ENCODE results near the gene SPPL2B. TPM values are rescaled to one million over a fixed set of nuclear protein-coding genes. Genes with fewer than 3 reads are reported as not detected.
A peak's percentile ranks its signal among the peaks of the same experiment; 100 is the strongest.

The SPPL2B gene
- total RNA-seq, 5 donors from 2014 or later (not counting 1 experiment from before 2014, with no cell fraction given) = 96.5 to 173 (median 133) TPM

- ATAC-seq (replicated peaks in 1 of 4) = peak; percentile 57 to 73 (median 66)
- Histone ChIP-seq H3K27me3 (replicated peaks in 1 of 2; ENCODE audit: control insufficient read depth in 2 of 2, extremely low read depth in 1 of 2, insufficient read depth in 2 of 2, low read length in 1 of 2) (peaks cover 0 to 65% of the 10 kb centered on the region in 2 experiments), H3K9me3 (no peaks in the 10 kb centered on the region), H3K36me3 (ENCODE audit: control insufficient read depth in 2 of 2, extremely low read depth in 1 of 2, insufficient read depth in 1 of 2, low read length in 1 of 2) (no peaks in the 10 kb centered on the region), H3K4me3 (ENCODE audit: control insufficient read depth in 1 of 2, extremely low read depth in 1 of 2, low read length in 1 of 2) (peak overlapping the region; percentile 15 to 23), H3K4me1 (ENCODE audit: control insufficient read depth in 1 of 2, extremely low read depth in 1 of 2, insufficient read depth in 2 of 2, low read length in 2 of 2) (peaks cover 0 to 22% of the 10 kb centered on the region in 2 experiments), H3K27ac (ENCODE audit: low read length) (no peak overlapping the region)
- WGBS (ENCODE audit: insufficient coverage) = 20% methylated on average over 54 of the region's 62 CpGs
- peak overlapping the region; percentile 36 to 75 (median 67) for H3K4me3 Mint-ChIP-seq
- peak overlapping the region in 1 of 2 donors; percentile 43 for H3K27ac Mint-ChIP-seq
- no peaks in the 10 kb centered on the region for H3K9me3 Mint-ChIP-seq
- POLR2A ChIA-PET = no interaction called here
- CTCF ChIA-PET = no interaction called here
- peaks cover 20 to 36% of the 10 kb centered on the region in 2 donors for H3K27me3 Mint-ChIP-seq
- H3K4me1 Mint-ChIP-seq = peaks cover 7 to 22% (median 11%) of the 10 kb centered on the region in 3 donors
- DNase-seq = peak in 5 of 35 experiments; percentile 17 to 37 (median 32)
- H3K36me3 Mint-ChIP-seq = no peaks in the 10 kb centered on the region
Measured at GRCh38 chr19:2302319-2303210, 25.9 kb upstream of the SPPL2B start.

- DNase-seq = no peak
- Histone ChIP-seq H3K36me3 (ENCODE audit: control insufficient read depth in 2 of 2, extremely low read depth in 1 of 2, insufficient read depth in 1 of 2, low read length in 1 of 2) (no peaks in the 10 kb centered on the region), H3K27ac (ENCODE audit: low read length) (no peak overlapping the region), H3K4me3 (ENCODE audit: control insufficient read depth in 1 of 2, extremely low read depth in 1 of 2, low read length in 1 of 2) (peak overlapping the region in 1 of 2 donors; percentile 15), H3K4me1 (ENCODE audit: control insufficient read depth in 1 of 2, extremely low read depth in 1 of 2, insufficient read depth in 2 of 2, low read length in 2 of 2) (peaks cover 0 to 27% of the 10 kb centered on the region in 2 experiments), H3K27me3 (replicated peaks in 1 of 2; ENCODE audit: control insufficient read depth in 2 of 2, extremely low read depth in 1 of 2, insufficient read depth in 2 of 2, low read length in 1 of 2) (peaks cover 0 to 70% of the 10 kb centered on the region in 2 experiments), H3K9me3 (no peaks in the 10 kb centered on the region)
- Mint-ChIP-seq H3K27ac (peak overlapping the region in 1 of 2 donors; percentile 43), H3K27me3 (peaks cover 21 to 38% of the 10 kb centered on the region in 2 donors), H3K9me3 (no peaks in the 10 kb centered on the region), H3K4me1 (peaks cover 7 to 22% (median 11%) of the 10 kb centered on the region in 3 donors), H3K4me3 (peak overlapping the region; percentile 36 to 75 (median 67)), H3K36me3 (no peaks in the 10 kb centered on the region)
- ChIA-PET POLR2A (no interaction called here), CTCF (no interaction called here)
- 49% methylated on average over 16 of the region's 26 CpGs for WGBS (ENCODE audit: insufficient coverage)
- peak in 2 of 4 experiments; percentile 5 to 14 for ATAC-seq (replicated peaks in 1 of 4)
Measured at GRCh38 chr19:2303211-2303798, 25.2 kb upstream of the SPPL2B start.

GRCh38 chr19:2305452-2306280 is 22.8 kb upstream of the SPPL2B start:
- no peak overlapping the region for H3K27ac Mint-ChIP-seq
- H3K4me3 Mint-ChIP-seq = no peak overlapping the region
- H3K9me3 Mint-ChIP-seq = no peaks in the 10 kb centered on the region
- Histone ChIP-seq H3K27ac (ENCODE audit: low read length) (no peak overlapping the region), H3K4me1 (ENCODE audit: control insufficient read depth in 1 of 2, extremely low read depth in 1 of 2, insufficient read depth in 2 of 2, low read length in 2 of 2) (peaks cover 0 to 30% of the 10 kb centered on the region in 2 experiments), H3K36me3 (ENCODE audit: control insufficient read depth in 2 of 2, extremely low read depth in 1 of 2, insufficient read depth in 1 of 2, low read length in 1 of 2) (no peaks in the 10 kb centered on the region), H3K4me3 (ENCODE audit: control insufficient read depth in 1 of 2, extremely low read depth in 1 of 2, low read length in 1 of 2) (no peak overlapping the region), H3K27me3 (replicated peaks in 1 of 2; ENCODE audit: control insufficient read depth in 2 of 2, extremely low read depth in 1 of 2, insufficient read depth in 2 of 2, low read length in 1 of 2) (peaks cover 0 to 92% of the 10 kb centered on the region in 2 experiments), H3K9me3 (no peaks in the 10 kb centered on the region)
- DNase-seq (no peak), ATAC-seq (replicated peaks in 1 of 4) (no peak)
- 78% methylated on average over 3 of the region's 19 CpGs for WGBS (ENCODE audit: insufficient coverage)
- ChIA-PET POLR2A (interaction anchor here in 1 of 2 donors (0.5 kb wide), 1 partner anchor 9 kb away, joined by 3 read pairs; no protein-coding TSS in a partner anchor), CTCF (no interaction called here)
- no peaks in the 10 kb centered on the region for H3K36me3 Mint-ChIP-seq
- peaks cover 36 to 61% of the 10 kb centered on the region in 2 donors for H3K27me3 Mint-ChIP-seq
- peaks cover 13 to 25% (median 14%) of the 10 kb centered on the region in 3 donors for H3K4me1 Mint-ChIP-seq

- Histone ChIP-seq H3K4me1 (ENCODE audit: control insufficient read depth in 1 of 2, extremely low read depth in 1 of 2, insufficient read depth in 2 of 2, low read length in 2 of 2) (peaks cover 0 to 30% of the 10 kb centered on the region in 2 experiments), H3K27ac (ENCODE audit: low read length) (no peak overlapping the region), H3K27me3 (replicated peaks in 1 of 2; ENCODE audit: control insufficient read depth in 2 of 2, extremely low read depth in 1 of 2, insufficient read depth in 2 of 2, low read length in 1 of 2) (peaks cover 0 to 93% of the 10 kb centered on the region in 2 experiments), H3K4me3 (ENCODE audit: control insufficient read depth in 1 of 2, extremely low read depth in 1 of 2, low read length in 1 of 2) (no peak overlapping the region), H3K36me3 (ENCODE audit: control insufficient read depth in 2 of 2, extremely low read depth in 1 of 2, insufficient read depth in 1 of 2, low read length in 1 of 2) (no peaks in the 10 kb centered on the region), H3K9me3 (no peaks in the 10 kb centered on the region)
- WGBS (ENCODE audit: insufficient coverage) = 65% methylated on average over 2 of the region's 19 CpGs
- POLR2A ChIA-PET = no interaction called here
- Mint-ChIP-seq H3K27ac (no peak overlapping the region), H3K27me3 (peaks cover 36 to 64% of the 10 kb centered on the region in 2 donors), H3K4me3 (peak overlapping the region in 1 of 3 donors; percentile 49), H3K9me3 (no peaks in the 10 kb centered on the region), H3K4me1 (peaks cover 13 to 22% (median 14%) of the 10 kb centered on the region in 3 donors), H3K36me3 (no peaks in the 10 kb centered on the region)
- ATAC-seq (replicated peaks in 1 of 4) (no peak), DNase-seq (no peak)
- CTCF ChIA-PET = no interaction called here
Measured at GRCh38 chr19:2306281-2306806, 22.1 kb upstream of the SPPL2B start.

GRCh38 chr19:2306971-2307370 is 21.5 kb upstream of the SPPL2B start:
- Mint-ChIP-seq H3K27me3 (peaks cover 36 to 65% of the 10 kb centered on the region in 2 donors), H3K4me1 (peaks cover 13 to 20% (median 14%) of the 10 kb centered on the region in 3 donors), H3K36me3 (no peaks in the 10 kb centered on the region), H3K9me3 (no peaks in the 10 kb centered on the region), H3K4me3 (peak overlapping the region in 2 of 3 donors; percentile 39 to 49), H3K27ac (no peak overlapping the region)
- 72% methylated on average over 14 of the region's 17 CpGs for WGBS (ENCODE audit: insufficient coverage)
- DNase-seq = no peak
- CTCF ChIA-PET = no interaction called here
- peaks cover 0 to 30% of the 10 kb centered on the region in 2 experiments for H3K4me1 ChIP-seq (ENCODE audit: control insufficient read depth in 1 of 2, extremely low read depth in 1 of 2, insufficient read depth in 2 of 2, low read length in 2 of 2)
- no peaks in the 10 kb centered on the region for H3K36me3 ChIP-seq (ENCODE audit: control insufficient read depth in 2 of 2, extremely low read depth in 1 of 2, insufficient read depth in 1 of 2, low read length in 1 of 2)
- H3K27me3 ChIP-seq (replicated peaks in 1 of 2; ENCODE audit: control insufficient read depth in 2 of 2, extremely low read depth in 1 of 2, insufficient read depth in 2 of 2, low read length in 1 of 2) = peaks cover 0 to 91% of the 10 kb centered on the region in 2 experiments
- ATAC-seq (replicated peaks in 1 of 4) = no peak
- no peak overlapping the region for H3K27ac ChIP-seq (ENCODE audit: low read length)
- H3K9me3 ChIP-seq = no peaks in the 10 kb centered on the region
- POLR2A ChIA-PET = no interaction called here
- H3K4me3 ChIP-seq (ENCODE audit: control insufficient read depth in 1 of 2, extremely low read depth in 1 of 2, low read length in 1 of 2) = no peak overlapping the region
